Stimulated activated memory B cell treated with anti-CD40 and anti-IgM and Interleukin-4, amounts not matched to agents 10 μg/mL and 1 μg/mL and 100 μg/mL, for 72 hours (primary cell): ENCODE measurements around the gene TMEM108.

Source experiments
- ATAC-seq: fragments of 150-1000 bp; cut with Tn5 transposase; 2 replicates; pipeline ENCODE4 v1.10.0; 2021
- H3K27ac Mint-ChIP-seq: one replicate; pipeline ENCODE4 v1.8.0; 2022; ENCODE audit warnings: mild to moderate bottlenecking, mixed read lengths
- H3K27me3 Mint-ChIP-seq: one replicate; pipeline ENCODE4 v1.8.0; 2022; ENCODE audit warnings: mixed read lengths
- H3K36me3 Mint-ChIP-seq: one replicate; pipeline ENCODE4 v1.8.0; 2022; ENCODE audit warnings: mixed read lengths
- H3K4me1 Mint-ChIP-seq: one replicate; pipeline ENCODE4 v1.8.0; 2022; ENCODE audit warnings: mixed read lengths
- H3K4me3 Mint-ChIP-seq: one replicate; pipeline ENCODE4 v1.8.0; 2022; ENCODE audit warnings: mild to moderate bottlenecking, moderate library complexity, mixed read lengths
- H3K9me3 Mint-ChIP-seq: one replicate; pipeline ENCODE4 v1.8.0; 2022; ENCODE audit warnings: mixed read lengths

TMEM108 gene

DNA sequence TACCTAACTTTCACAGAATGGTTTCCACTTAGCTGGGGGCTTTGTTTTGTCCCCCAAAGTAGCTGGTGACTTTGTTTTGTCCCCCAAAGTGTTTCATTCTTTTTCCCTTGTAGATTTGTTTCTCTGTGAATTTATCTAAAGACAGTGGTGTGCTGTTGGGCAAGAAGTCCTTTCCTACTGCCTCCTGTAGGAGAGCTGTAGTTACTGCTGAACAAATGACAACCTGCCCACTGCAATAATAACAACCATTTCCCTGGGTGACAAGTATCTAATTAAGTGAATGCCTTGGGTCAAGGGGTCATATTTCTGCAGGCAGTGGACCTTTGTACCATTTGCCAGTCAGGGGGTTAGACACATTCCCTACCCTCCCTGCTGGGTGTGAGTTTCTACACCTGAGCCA lies 236.3 kb downstream of the TMEM108 start:
- Mint-ChIP-seq H3K27ac (no peak overlapping the region), H3K9me3 (no peaks in the 10 kb centered on the region), H3K36me3 (no peaks in the 10 kb centered on the region), H3K4me1 (peaks cover 6% of the 10 kb centered on the region), H3K4me3 (no peak overlapping the region), H3K27me3 (peaks cover 12% of the 10 kb centered on the region)
- no peak for ATAC-seq

DNA sequence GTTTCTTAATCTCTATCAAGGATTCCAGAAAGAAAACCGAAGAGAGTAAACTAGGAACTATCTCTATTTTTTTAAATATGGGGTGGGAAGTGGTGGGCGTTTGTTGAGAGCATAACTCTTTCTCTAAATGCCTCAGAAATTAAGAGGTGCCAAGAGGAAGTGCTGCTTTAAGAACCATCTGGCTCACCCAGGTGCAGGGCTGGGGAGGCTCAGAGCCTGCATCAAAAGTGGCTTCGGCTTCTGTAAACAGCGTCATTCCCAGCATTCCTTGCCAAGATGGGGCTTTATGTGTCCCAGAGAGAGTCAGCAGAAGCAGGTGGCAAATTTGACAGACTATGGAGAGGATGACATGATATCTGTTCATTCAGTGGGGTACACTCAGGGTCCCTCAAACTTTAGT lies 238.4 kb downstream of the TMEM108 start:
- Mint-ChIP-seq H3K4me3 (no peak overlapping the region), H3K27ac (no peak overlapping the region), H3K36me3 (no peaks in the 10 kb centered on the region), H3K9me3 (no peaks in the 10 kb centered on the region), H3K27me3 (no peaks in the 10 kb centered on the region), H3K4me1 (peaks cover 6% of the 10 kb centered on the region)
- ATAC-seq = peak; percentile 66

- Mint-ChIP-seq H3K9me3 (no peaks in the 10 kb centered on the region), H3K27ac (no peak overlapping the region), H3K4me3 (no peak overlapping the region), H3K4me1 (peaks cover 6% of the 10 kb centered on the region), H3K36me3 (no peaks in the 10 kb centered on the region), H3K27me3 (no peaks in the 10 kb centered on the region)
- no peak for ATAC-seq
Measured at GRCh38 chr3:133277813-133278212, 239.6 kb downstream of the TMEM108 start.

DNA sequence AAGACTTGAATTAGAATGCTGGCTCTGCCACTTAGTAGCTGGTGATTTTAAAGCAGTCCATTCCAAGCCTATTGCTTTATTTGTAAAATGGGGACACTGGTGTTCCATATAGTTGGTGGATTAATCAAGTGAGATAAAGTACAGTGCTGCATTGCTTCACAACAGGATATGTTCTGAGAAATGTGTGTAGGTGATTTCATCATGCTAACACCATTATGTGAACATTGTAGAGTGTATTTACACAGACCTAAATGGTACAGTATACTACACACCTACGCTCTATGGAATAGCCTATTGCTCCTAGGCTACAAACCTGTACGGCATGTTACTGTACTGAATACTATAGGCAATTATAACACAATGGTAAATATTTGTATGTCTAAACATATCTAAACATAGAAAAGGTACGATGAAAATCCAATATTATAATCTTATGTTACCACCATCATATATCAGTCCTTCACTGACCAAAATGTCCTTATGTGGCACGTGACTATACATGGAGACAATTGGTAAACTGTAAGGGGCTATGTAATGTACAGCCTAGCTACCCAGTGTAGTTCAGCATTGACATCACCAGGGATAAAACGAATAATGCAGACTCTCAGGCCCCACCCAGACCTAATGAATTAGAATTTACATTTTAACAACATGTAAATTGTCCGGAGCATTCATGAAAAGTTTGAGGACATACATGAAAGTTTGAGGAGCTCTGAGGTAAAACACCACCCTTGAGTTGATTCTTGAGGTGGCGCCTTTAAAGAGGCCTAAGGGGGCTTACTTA lies 240.3 kb downstream of the TMEM108 start:
- no peaks in the 10 kb centered on the region for H3K9me3 Mint-ChIP-seq
- ATAC-seq = no peak
- no peaks in the 10 kb centered on the region for H3K27me3 Mint-ChIP-seq
- no peaks in the 10 kb centered on the region for H3K36me3 Mint-ChIP-seq
- peaks cover 6% of the 10 kb centered on the region for H3K4me1 Mint-ChIP-seq
- H3K4me3 Mint-ChIP-seq = no peak overlapping the region
- H3K27ac Mint-ChIP-seq = no peak overlapping the region

- H3K36me3 Mint-ChIP-seq = no peaks in the 10 kb centered on the region
- no peak overlapping the region for H3K27ac Mint-ChIP-seq
- H3K4me1 Mint-ChIP-seq = peaks cover 6% of the 10 kb centered on the region
- ATAC-seq = no peak
- H3K4me3 Mint-ChIP-seq = no peak overlapping the region
- H3K9me3 Mint-ChIP-seq = no peaks in the 10 kb centered on the region
- H3K27me3 Mint-ChIP-seq = peaks cover 13% of the 10 kb centered on the region
Measured at GRCh38 chr3:133280586-133280985, 242.4 kb downstream of the TMEM108 start.

- no peaks in the 10 kb centered on the region for H3K4me1 Mint-ChIP-seq
- ATAC-seq = no peak
- no peaks in the 10 kb centered on the region for H3K36me3 Mint-ChIP-seq
- no peaks in the 10 kb centered on the region for H3K9me3 Mint-ChIP-seq
- H3K27me3 Mint-ChIP-seq = peaks cover 25% of the 10 kb centered on the region
- no peak overlapping the region for H3K27ac Mint-ChIP-seq
- H3K4me3 Mint-ChIP-seq = no peak overlapping the region
Measured at GRCh38 chr3:133282236-133282635, 244.0 kb downstream of the TMEM108 start.

DNA sequence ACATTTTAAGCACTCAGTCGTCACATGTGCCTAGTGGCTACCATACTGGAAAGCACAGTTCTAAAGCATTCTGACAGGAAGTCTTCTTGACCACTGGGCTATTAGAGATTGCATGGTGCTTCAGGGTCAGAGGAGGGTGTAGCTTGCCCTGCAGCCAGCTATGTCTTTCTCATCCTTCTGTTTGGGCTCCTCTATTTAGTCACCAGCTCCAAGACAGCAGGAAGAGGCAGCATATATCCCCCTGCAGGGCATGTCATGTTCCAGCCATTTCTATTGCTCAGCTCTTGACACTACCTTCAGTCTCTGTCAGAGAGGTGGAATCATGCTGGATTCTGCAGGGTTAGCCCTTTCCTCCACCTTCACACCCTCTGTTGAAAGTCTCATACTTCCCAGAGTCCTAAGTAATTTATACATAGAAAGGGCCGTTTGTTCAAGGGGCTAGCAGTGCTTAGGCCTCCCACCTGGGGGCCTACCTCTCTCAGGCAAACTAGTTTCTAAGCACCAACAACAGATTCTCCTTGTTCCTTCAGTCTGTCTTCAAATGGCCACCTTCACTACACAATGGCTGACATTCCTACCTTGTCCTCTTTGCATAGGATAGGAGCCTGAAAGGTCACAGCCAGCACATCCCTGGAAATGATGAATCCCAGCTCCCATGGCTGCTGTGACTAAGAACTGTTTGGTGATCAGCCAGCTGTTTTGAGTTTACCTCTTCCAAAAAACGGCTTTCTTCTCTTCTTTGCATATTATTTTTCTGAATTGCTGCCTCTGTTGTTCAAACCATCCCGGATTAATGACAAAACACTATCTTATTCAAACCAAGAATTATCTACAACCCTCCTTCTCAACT lies 246.0 kb downstream of the TMEM108 start:
- peaks cover 25% of the 10 kb centered on the region for H3K27me3 Mint-ChIP-seq
- no peak overlapping the region for H3K4me3 Mint-ChIP-seq
- no peaks in the 10 kb centered on the region for H3K9me3 Mint-ChIP-seq
- no peaks in the 10 kb centered on the region for H3K4me1 Mint-ChIP-seq
- peak; percentile 10 for ATAC-seq
- H3K36me3 Mint-ChIP-seq = no peaks in the 10 kb centered on the region
- no peak overlapping the region for H3K27ac Mint-ChIP-seq

DNA sequence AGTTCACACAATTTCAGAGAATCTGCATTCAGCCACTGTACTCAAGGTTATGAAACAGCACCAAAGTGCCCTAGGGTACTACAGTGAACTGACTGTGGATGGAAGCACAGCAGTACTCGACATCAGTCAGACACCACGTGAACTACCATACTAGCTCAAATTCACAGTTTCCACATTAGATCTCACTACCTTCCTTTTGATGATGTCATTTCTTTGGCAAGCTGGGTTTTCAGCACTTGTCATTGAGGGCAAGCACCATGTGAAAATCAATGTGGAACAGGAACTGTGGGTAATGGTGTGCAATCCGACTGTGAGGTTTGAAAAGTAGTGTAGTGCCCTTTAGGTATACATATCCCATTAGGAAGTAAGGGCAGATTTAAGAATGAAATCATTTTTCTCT lies 251.1 kb downstream of the TMEM108 start:
- Mint-ChIP-seq H3K4me3 (no peak overlapping the region), H3K36me3 (no peaks in the 10 kb centered on the region), H3K4me1 (no peaks in the 10 kb centered on the region), H3K9me3 (no peaks in the 10 kb centered on the region), H3K27ac (no peak overlapping the region), H3K27me3 (peaks cover 24% of the 10 kb centered on the region)
- ATAC-seq = no peak

DNA sequence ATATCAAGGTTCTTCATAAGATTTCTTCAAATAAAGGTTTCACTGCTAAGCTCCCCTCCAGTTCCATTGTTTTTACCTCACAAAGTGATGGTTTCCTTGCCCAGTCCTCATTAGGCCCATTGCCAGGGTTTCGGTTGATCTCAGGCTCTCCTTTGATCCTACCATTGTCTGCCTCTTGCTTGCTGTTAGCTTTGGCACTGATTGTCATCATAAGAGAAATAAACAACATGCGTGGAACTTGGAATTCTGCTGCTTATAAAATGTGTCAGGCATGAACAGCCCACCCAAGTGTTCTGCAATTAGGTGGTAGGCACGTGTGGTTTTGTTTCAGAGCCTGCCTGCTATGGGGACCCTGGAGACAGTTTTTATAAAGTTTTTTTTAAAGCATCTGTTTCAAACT lies 254.1 kb downstream of the TMEM108 start:
- no peaks in the 10 kb centered on the region for H3K9me3 Mint-ChIP-seq
- H3K27me3 Mint-ChIP-seq = no peaks in the 10 kb centered on the region
- no peak overlapping the region for H3K4me3 Mint-ChIP-seq
- no peaks in the 10 kb centered on the region for H3K36me3 Mint-ChIP-seq
- H3K27ac Mint-ChIP-seq = no peak overlapping the region
- H3K4me1 Mint-ChIP-seq = no peaks in the 10 kb centered on the region
- ATAC-seq = no peak

GRCh38 chr3:133293397-133294110 lies 255.4 kb downstream of the TMEM108 start:
- no peak overlapping the region for H3K4me3 Mint-ChIP-seq
- no peaks in the 10 kb centered on the region for H3K4me1 Mint-ChIP-seq
- H3K36me3 Mint-ChIP-seq = no peaks in the 10 kb centered on the region
- no peaks in the 10 kb centered on the region for H3K27me3 Mint-ChIP-seq
- ATAC-seq = no peak
- no peak overlapping the region for H3K27ac Mint-ChIP-seq
- H3K9me3 Mint-ChIP-seq = no peaks in the 10 kb centered on the region

- no peaks in the 10 kb centered on the region for H3K4me1 Mint-ChIP-seq
- no peak for ATAC-seq
- H3K36me3 Mint-ChIP-seq = no peaks in the 10 kb centered on the region
- no peaks in the 10 kb centered on the region for H3K9me3 Mint-ChIP-seq
- H3K27ac Mint-ChIP-seq = no peak overlapping the region
- H3K4me3 Mint-ChIP-seq = no peak overlapping the region
- no peaks in the 10 kb centered on the region for H3K27me3 Mint-ChIP-seq
Measured at GRCh38 chr3:133294253-133294652, 256.1 kb downstream of the TMEM108 start.

DNA sequence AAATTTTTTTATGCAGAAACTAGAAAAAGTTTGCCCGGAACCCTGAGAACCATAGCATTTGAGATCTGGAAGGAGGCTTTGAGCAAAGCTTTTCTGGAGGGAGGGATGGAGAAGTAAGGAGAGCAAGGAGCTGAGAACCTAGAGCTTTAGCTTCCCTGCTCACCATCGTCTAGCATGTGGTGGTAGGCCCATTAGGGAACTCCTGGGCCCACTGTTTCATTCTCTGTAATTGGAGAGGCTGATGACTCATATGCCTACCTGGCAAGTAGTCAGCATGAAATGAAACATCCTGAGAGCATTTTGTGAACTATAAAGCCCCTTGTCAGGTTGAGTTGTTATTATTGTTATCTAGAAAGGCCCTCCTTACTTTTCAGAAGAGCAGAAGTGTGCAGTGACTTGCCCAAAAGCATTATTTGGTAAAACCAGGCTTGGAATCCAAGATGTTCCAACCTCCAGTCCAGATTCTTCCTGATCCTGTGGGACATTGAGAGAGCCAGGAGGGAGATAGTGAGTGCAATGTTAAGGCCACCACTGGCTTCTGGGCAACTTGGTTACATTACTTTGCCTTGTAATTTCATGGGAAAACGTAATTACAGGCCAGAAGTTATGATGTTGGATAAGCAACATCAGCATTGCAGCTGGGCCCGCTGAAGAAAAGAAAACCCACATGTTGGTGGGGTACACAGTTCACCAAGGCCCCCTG lies 257.2 kb downstream of the TMEM108 start:
- Mint-ChIP-seq H3K4me3 (no peak overlapping the region), H3K27ac (no peak overlapping the region), H3K9me3 (no peaks in the 10 kb centered on the region), H3K36me3 (no peaks in the 10 kb centered on the region), H3K4me1 (no peaks in the 10 kb centered on the region), H3K27me3 (no peaks in the 10 kb centered on the region)
- peak; percentile 70 for ATAC-seq

DNA sequence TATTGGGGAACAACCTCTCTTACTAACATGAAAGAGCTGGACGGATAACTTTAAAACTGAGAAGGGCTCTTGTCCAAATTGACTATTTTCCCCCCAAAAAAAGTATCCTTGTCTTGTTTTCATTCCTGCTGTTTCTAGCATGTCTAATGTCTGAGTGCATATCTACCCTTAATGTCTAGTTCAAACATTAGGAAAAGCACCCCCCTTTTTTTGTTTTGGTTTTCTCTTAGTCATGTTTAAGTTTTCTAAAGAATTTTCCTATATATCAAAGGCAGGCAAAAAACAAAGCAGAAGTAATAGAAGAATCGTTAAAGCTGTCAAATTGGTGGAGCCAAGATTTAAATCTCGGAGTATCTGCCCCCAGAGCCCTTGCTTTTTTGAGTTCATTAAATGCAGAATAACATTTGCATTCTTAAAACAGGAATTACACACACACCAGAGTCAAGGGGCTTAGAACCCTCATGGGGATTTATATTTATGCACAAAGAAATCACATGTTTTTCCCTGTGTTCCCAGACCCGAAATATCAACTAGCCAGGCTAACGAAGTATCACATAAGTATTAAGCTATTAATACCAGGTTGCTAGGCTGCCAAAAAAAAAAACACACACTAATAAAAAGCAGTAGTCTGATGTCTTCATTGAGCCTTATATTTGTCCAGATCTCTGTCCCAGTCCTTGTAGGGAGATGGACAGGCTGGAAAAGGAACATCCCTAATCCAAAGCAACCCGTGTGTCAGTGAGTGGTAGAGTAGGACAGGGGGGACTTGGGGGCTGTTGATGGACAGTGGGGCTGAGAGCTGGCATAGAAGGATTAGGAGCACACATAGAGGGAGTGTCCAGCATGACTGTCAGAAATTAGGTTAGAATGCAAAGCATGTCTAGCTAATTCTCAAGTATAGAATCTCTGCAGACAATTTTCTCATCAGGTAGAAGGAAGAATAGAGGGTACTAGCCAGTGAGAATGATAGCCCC lies 258.0 kb downstream of the TMEM108 start:
- Mint-ChIP-seq H3K27me3 (no peaks in the 10 kb centered on the region), H3K27ac (no peak overlapping the region), H3K4me3 (no peak overlapping the region), H3K9me3 (no peaks in the 10 kb centered on the region), H3K36me3 (no peaks in the 10 kb centered on the region), H3K4me1 (no peaks in the 10 kb centered on the region)
- no peak for ATAC-seq

DNA sequence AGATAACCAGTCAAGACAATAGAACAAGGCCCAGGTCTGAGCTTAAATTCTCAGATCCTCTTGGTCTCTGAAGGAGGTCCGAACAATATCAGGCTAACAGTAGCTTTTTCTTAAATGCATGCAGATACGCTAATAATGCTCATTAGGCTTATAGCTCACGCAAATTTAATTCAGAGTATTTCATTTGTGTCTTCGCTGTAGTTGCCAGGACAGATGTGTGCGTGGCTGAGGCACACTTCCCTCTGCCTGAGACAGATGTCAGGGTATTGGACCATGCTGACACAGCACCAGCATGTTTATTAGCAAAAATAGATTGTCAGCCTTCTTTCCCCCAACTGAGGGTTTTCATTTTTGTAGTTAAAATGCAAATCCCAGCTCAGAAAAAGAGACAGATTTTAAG lies 258.8 kb downstream of the TMEM108 start:
- no peak for ATAC-seq
- Mint-ChIP-seq H3K9me3 (no peaks in the 10 kb centered on the region), H3K36me3 (no peaks in the 10 kb centered on the region), H3K4me1 (no peaks in the 10 kb centered on the region), H3K27me3 (no peaks in the 10 kb centered on the region), H3K4me3 (no peak overlapping the region), H3K27ac (no peak overlapping the region)
